Measurements from ENCODE around the gene ELANE.

ELANE gene

DNA sequence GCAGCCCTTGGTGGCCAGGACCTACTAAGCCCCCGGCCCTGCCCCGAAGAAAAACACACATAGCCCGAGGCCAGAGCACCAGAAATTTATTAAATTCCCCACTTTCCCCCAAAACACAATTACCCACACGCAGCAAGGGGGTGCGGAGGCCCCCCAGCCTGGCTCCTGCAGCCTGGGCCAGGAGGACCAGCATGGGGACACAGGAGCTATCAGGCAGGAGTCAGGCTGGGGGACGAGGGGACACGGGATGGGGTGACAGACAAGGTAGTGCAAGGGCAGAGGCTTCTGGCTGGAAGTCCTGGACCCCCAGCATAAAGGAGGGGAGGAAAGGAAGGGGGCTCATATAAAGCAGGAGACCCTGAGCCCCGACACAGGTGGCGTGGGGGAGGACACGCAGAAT is 44.3 kb downstream of the ELANE start:
- no peak for TF ChIP-seq CTCF (IDR thresholded peaks at IDR 0.05)
- TF ChIP-seq ZFX (IDR thresholded peaks at IDR 0.05; ENCODE audit: borderline replicate concordance): no peak
- no peak overlapping the region for H3K27ac ChIP-seq

- TF ChIP-seq CTCF (IDR thresholded peaks at IDR 0.05) (no peak), ZFX (IDR thresholded peaks at IDR 0.05; ENCODE audit: borderline replicate concordance) (no peak)
- H3K27ac ChIP-seq: no peak overlapping the region
Measured at GRCh38 chr19:896999-897398, 44.9 kb downstream of the ELANE start.

DNA sequence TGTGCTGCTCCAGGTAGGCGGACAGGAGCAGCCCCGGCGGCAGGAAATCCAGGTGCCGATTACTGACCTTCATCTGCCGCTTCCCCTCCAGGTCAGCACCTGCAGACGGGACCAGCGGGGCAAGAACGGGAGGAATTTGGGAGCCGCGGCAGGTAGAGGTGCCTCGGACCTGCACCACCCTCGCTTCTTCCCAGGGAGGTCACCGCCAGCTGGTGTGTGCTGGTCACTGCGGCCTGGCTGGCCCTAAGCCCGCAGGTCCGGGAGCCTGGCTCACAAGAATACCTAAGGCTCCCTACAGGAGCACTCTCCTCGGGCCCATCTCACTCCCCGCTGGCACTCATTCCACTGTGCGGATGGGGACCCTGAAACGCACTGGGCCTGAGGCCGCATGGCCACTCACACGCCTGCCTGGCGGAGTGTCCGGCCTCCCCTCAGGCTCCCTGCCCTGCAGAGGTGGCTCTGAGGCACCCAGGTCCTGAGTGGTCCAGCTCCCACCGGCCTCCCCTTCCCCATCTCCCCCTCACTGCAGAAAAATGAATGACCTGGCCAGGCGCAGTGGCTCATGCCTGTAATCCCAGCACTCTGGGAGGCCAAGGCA is 45.4 kb downstream of the ELANE start:
- TF ChIP-seq CTCF (IDR thresholded peaks at IDR 0.05) (peak; percentile 20), ZFX (IDR thresholded peaks at IDR 0.05; ENCODE audit: borderline replicate concordance) (no peak)
- no peak overlapping the region for H3K27ac ChIP-seq

- no peak for TF ChIP-seq CTCF (IDR thresholded peaks at IDR 0.05)
- TF ChIP-seq ZFX (IDR thresholded peaks at IDR 0.05; ENCODE audit: borderline replicate concordance): no peak
Measured at GRCh38 chr19:898663-899062, 46.6 kb downstream of the ELANE start.

GRCh38 chr19:899336-900042 is 47.4 kb downstream of the ELANE start:
- H3K27ac ChIP-seq: peak overlapping the region; percentile 46
- no peak for TF ChIP-seq CTCF (IDR thresholded peaks at IDR 0.05)

More at GRCh38 chr19:898663-899062, 46.6 kb downstream of the ELANE start:
- no peak overlapping the region for H3K27ac ChIP-seq

GRCh38 chr19:900043-900301 is 47.9 kb downstream of the ELANE start:
- TF ChIP-seq CTCF (IDR thresholded peaks at IDR 0.05) (no peak), ZFX (IDR thresholded peaks at IDR 0.05; ENCODE audit: borderline replicate concordance) (no peak)

DNA sequence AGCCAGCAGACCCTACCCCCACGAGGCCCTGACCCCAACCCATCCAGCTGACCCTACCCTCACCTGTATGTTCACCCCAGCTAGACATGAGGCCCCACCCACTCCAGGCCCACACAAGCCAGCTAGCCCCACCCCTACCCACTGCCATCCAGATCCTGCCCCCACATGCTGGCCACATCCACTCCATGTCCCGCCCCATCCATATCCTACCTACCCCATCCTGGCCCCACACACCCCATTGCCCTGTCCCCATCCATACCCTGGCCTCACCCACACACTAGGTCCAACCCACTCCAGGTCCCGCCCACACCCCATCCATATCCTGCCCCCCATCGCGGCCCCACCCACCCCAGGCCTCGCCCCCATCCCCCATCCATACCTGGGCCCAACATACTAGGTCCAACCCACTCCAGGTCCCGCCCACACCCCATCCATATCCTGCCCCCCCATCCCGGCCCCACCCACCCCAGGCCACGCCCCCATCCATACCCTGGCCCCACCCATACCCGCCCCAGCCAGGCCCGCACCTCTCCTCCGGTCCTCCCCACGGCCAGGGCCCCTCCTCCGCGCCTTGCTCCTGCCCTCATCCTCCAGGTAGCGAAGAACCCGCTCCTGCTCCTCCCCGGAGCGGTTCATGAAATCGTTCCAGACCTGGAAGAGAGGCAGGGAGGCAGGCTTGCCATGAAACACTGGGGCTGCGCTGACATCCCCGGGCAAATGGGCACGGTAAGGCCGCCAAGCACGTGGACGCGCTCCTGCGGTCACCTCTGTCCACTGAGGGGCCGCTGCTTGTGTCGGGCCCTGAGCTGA is 48.4 kb downstream of the ELANE start:
- TF ChIP-seq ZFX (IDR thresholded peaks at IDR 0.05; ENCODE audit: borderline replicate concordance) (no peak), CTCF (IDR thresholded peaks at IDR 0.05) (no peak)
- H3K27ac ChIP-seq: peak overlapping the region; percentile 64

More at GRCh38 chr19:900043-900301, 47.9 kb downstream of the ELANE start:
- peak overlapping the region; percentile 46 for H3K27ac ChIP-seq

Measured in 22Rv1 (cell line).